Neuron (in vitro differentiated cells): ENCODE data around the gene ERBB2.

Experiments used
- H2AFZ ChIP-seq: one replicate; pipeline ENCODE4 v1.6.1; 2013; ENCODE audit warnings: low read depth, mild to moderate bottlenecking, inconsistent platforms, low read length, moderate library complexity
- H3K27me3 ChIP-seq: one replicate; pipeline ENCODE4 v1.6.1; 2013; ENCODE audit warnings: low read length; ENCODE audit not compliant: insufficient read depth
- H3K36me3 ChIP-seq: one replicate; pipeline ENCODE4 v1.6.1; 2013; ENCODE audit warnings: low read length; ENCODE audit not compliant: insufficient read depth
- H3K4me1 ChIP-seq: one replicate; pipeline ENCODE4 v1.6.1; 2013; ENCODE audit warnings: low read length; ENCODE audit not compliant: insufficient read depth
- H3K4me3 ChIP-seq: 2 replicates; pipeline ENCODE4 v1.5.1; 2013; ENCODE audit warnings: mild to moderate bottlenecking, low read length, moderate library complexity
- H3K9me3 ChIP-seq: one replicate; pipeline ENCODE4 v1.6.1; 2013; ENCODE audit warnings: low read length

ERBB2 gene

GRCh38 chr17:39669897-39670735 is 29.7 kb upstream of the ERBB2 start:
- no peaks in the 10 kb centered on the region for H3K27me3 ChIP-seq
- H3K9me3 ChIP-seq: no peaks in the 10 kb centered on the region
- no peak overlapping the region for H2AFZ ChIP-seq
- no peaks in the 10 kb centered on the region for H3K36me3 ChIP-seq
- no peak overlapping the region for H3K4me3 ChIP-seq
- H3K4me1 ChIP-seq: peaks cover 8% of the 10 kb centered on the region

DNA sequence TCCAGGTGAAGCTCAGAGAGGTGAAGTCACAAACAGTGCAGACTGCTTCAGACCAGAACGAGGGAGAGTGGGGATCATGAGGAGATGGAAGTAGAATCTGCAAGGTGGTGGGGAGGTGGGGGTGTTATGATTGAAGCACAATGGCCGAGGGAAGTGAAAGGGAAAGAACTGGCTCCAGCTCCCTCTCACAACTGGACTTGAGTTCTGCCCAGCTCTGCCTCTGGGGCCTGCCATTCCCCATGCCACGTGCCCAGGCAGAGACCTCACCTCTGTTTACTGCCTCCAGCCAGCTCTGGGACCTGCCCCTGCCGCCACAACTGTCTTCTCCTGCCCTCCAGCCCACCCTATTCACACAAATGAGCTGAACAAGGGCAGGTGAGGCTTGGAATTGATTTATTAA is 29.1 kb upstream of the ERBB2 start:
- H3K4me3 ChIP-seq: no peak overlapping the region
- no peak overlapping the region for H2AFZ ChIP-seq
- H3K36me3 ChIP-seq: no peaks in the 10 kb centered on the region
- H3K9me3 ChIP-seq: no peaks in the 10 kb centered on the region
- H3K27me3 ChIP-seq: no peaks in the 10 kb centered on the region
- peaks cover 8% of the 10 kb centered on the region for H3K4me1 ChIP-seq

GRCh38 chr17:39671651-39672521 is 28.0 kb upstream of the ERBB2 start:
- H2AFZ ChIP-seq: no peak overlapping the region

GRCh38 chr17:39672522-39673334 is 27.1 kb upstream of the ERBB2 start:
- Histone ChIP-seq H2AFZ (no peak overlapping the region), H3K9me3 (no peaks in the 10 kb centered on the region), H3K36me3 (no peaks in the 10 kb centered on the region), H3K27me3 (no peaks in the 10 kb centered on the region), H3K4me3 (no peak overlapping the region), H3K4me1 (peaks cover 5% of the 10 kb centered on the region)

More at GRCh38 chr17:39671651-39672521, 28.0 kb upstream of the ERBB2 start:
- H3K9me3 ChIP-seq: no peaks in the 10 kb centered on the region
- no peaks in the 10 kb centered on the region for H3K27me3 ChIP-seq
- H3K4me3 ChIP-seq: no peak overlapping the region
- peaks cover 8% of the 10 kb centered on the region for H3K4me1 ChIP-seq
- no peaks in the 10 kb centered on the region for H3K36me3 ChIP-seq

DNA sequence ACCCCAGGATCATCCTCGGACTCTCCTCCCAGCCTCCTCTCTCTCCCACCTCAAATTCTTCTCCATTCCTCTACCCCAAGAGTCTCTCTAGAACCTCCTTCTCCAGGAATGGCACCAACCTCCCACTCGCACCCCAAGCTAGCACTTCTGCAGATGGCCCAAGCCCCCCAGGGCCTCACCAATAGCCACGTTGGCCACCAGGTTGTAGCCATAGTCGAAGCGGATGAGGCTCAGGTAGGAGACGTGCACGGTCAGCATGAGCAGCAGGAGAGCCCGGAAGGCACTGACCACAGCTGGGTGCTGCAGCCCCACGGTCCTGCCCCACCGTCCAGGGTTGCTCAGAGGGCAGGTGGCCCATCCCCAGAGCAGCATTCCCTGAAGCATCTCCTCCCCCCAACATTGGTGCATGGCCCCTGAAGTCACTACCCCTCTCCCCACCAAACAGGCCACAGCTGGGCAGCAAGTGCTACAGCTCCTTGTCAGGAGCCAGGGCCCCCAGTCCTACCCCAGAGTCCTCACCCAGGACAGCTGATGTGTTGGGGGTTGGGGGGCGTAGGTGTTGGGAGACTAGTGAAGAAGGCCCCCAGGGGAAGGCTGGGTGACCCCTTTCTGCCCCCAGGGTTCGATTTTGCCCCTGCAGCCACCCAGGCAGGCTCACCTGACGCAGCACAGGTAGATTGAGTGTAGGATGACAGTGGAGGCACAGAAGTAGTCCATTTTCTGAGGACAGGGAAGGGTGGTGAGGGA is 26.4 kb upstream of the ERBB2 start:
- no peak overlapping the region for H3K4me3 ChIP-seq
- no peaks in the 10 kb centered on the region for H3K27me3 ChIP-seq
- peaks cover 3% of the 10 kb centered on the region for H3K4me1 ChIP-seq
- H3K36me3 ChIP-seq: no peaks in the 10 kb centered on the region
- H3K9me3 ChIP-seq: no peaks in the 10 kb centered on the region
- no peak overlapping the region for H2AFZ ChIP-seq

GRCh38 chr17:39674179-39674578 is 25.7 kb upstream of the ERBB2 start:
- no peaks in the 10 kb centered on the region for H3K36me3 ChIP-seq
- H2AFZ ChIP-seq: no peak overlapping the region
- no peaks in the 10 kb centered on the region for H3K9me3 ChIP-seq
- H3K4me1 ChIP-seq: no peaks in the 10 kb centered on the region
- H3K27me3 ChIP-seq: no peaks in the 10 kb centered on the region
- H3K4me3 ChIP-seq: no peak overlapping the region

DNA sequence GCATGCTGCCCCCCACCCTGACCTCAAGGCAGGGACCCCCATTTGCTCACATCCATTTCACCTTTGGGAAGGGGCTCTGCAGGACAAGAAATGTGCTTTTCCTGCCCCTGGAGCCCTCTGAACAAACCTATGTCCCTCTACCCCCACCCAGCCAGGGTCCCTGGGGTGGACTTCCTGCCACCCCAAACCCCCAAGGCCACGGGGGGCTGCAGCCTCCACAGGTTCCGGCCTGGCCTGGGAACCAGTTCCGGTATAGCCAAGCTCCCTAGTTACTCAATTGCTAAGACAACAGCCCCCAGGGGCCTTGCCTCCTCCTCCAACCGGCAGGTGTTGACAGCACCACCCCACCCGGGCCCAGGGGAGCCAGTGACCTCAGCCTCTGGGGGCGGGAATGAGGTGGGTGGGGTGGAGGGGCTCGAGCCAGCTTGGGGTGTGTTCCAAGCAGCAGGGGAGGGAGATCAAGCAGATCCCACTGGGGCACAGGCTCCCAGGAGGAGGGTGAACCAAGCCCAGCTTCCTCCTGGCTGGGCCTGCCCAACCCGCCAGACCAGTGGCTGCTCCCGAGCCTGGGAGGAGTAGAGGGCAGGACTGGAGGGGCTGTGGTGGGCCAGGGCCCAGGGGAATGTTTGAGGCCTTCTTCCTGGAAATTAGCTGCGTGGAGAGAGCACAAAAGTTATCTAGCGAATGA is 25.0 kb upstream of the ERBB2 start:
- Histone ChIP-seq H2AFZ (no peak overlapping the region), H3K9me3 (no peaks in the 10 kb centered on the region), H3K4me1 (no peaks in the 10 kb centered on the region), H3K36me3 (no peaks in the 10 kb centered on the region), H3K27me3 (no peaks in the 10 kb centered on the region), H3K4me3 (no peak overlapping the region)

DNA sequence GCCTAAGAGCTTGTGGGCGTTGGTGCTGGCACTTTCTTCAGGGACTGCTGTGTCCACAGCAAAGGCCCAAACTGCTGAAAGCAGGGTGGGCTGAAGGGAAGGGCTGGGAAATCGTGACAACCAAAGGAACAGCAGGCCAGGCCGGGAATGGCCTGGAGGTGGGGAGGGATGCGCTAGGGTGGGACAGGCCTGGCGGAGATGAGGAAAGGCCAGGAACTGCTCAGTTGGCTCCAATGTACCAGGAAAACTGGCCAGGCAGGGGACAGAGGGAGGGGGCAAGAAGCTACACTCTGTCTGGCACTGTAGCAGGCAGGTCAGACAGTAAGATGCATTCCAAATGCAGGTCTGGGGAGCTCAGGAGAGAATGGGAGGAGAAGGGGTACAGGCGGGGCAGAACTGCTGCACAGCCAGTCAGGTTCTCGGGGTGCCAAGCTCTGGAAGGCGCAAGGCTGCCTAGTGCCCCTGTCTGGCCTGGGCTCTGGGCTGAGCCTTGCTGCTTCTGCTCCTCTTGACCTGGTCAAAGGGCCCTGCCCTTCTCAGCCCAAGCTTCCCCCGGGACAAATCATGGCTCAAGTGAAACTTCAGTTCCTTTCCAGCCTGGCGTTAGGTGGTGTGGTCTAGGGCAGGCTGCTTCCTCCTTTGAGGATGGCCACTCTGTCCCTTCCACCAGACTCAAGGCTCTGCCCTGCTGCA is 24.3 kb upstream of the ERBB2 start:
- Histone ChIP-seq H3K4me3 (no peak overlapping the region), H2AFZ (no peak overlapping the region), H3K36me3 (no peaks in the 10 kb centered on the region), H3K27me3 (no peaks in the 10 kb centered on the region), H3K9me3 (no peaks in the 10 kb centered on the region), H3K4me1 (no peaks in the 10 kb centered on the region)

DNA sequence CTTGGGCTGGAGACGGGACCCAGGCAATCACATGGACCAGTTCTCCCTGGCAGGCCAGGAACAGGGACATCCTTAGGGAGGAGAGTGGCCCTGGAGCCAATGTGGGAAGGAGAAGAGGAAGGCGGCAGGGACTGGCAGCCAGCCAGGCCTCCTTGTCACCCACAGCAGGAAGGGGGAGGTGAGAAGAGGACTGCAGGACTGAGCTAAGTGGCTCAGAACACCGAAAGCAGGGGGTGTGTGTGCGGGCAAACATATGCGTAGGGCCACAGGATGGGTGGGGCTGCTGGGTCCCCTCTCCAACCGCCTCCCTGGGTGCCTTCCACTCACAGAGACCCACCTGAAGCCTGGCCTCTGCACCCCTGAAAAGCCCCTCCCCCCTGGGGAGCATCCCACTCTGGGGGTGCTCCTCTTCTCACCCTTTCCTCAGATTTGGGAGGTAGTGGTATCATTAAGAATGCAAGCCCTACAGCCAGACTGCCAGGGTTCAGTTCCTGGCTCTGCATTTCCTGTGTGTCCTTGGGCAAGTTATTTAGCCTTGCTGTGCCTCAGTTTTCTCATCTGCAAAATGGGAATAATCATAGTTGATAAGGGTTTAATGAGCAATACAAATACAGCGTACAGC is 23.6 kb upstream of the ERBB2 start:
- no peaks in the 10 kb centered on the region for H3K4me1 ChIP-seq
- no peaks in the 10 kb centered on the region for H3K36me3 ChIP-seq
- no peaks in the 10 kb centered on the region for H3K27me3 ChIP-seq
- no peaks in the 10 kb centered on the region for H3K9me3 ChIP-seq
- no peak overlapping the region for H2AFZ ChIP-seq
- no peak overlapping the region for H3K4me3 ChIP-seq

- Histone ChIP-seq H3K9me3 (no peaks in the 10 kb centered on the region), H3K4me3 (no peak overlapping the region), H3K4me1 (no peaks in the 10 kb centered on the region), H2AFZ (no peak overlapping the region), H3K36me3 (no peaks in the 10 kb centered on the region), H3K27me3 (no peaks in the 10 kb centered on the region)
Observed at GRCh38 chr17:39677072-39677471, 22.8 kb upstream of the ERBB2 start.

- Histone ChIP-seq H3K27me3 (no peaks in the 10 kb centered on the region), H2AFZ (no peak overlapping the region), H3K9me3 (no peaks in the 10 kb centered on the region), H3K4me1 (no peaks in the 10 kb centered on the region), H3K36me3 (no peaks in the 10 kb centered on the region), H3K4me3 (no peak overlapping the region)
Observed at GRCh38 chr17:39677542-39678339, 22.1 kb upstream of the ERBB2 start.
